MM.1S (cell line): ENCODE measurements around the gene RPL11.

Experiments used
- EZH2 ChIP-seq: fragments of 300-600 bp; sonication (generic); optimal IDR thresholded peaks from 2 replicates; pipeline ENCODE3; 2017; ENCODE audit warnings: low read depth, mild to moderate bottlenecking, antibody characterized with exemption, low read length, mixed read lengths
- TF ChIP-seq, protein P1 (sequence below): fragments of 300-600 bp; sonication (generic); IDR thresholded peaks from 2 replicates; pipeline ENCODE4 v1.5.1; 2016; ENCODE audit warnings: antibody characterized with exemption, low read length, mixed read lengths

DNA sequence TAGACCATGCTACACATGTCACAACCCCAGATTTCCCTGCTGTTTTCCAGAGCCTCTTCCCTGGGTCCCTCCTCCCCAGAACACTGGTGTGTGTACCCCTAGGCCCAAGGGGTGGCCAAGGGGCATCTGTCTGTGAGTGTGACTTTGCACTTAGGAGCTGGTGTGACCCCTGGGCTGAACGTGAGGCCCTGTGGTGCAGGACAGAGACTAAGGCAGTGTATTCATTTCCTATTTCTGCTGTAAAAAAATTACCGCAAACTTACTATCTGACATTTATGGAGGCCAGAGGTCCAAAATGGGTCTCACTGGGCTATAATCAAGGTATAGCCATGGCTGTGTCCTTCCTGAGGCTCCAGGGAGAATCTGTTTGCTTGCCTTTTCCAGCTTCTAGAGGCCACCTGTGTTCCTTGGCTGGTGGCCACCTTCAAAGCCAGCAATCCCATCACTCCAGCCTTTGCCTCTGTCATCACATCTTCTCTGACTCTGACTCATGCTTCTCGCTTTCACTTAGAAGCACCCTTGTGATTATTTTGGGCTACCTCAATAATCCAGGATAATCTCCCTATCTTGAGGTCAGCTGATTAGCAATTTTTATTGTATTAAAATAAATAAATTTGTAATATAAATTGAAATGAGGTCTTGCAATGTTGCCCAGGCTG is 27.7 kb downstream of the RPL11 start:
- TF ChIP-seq, protein P1, sequence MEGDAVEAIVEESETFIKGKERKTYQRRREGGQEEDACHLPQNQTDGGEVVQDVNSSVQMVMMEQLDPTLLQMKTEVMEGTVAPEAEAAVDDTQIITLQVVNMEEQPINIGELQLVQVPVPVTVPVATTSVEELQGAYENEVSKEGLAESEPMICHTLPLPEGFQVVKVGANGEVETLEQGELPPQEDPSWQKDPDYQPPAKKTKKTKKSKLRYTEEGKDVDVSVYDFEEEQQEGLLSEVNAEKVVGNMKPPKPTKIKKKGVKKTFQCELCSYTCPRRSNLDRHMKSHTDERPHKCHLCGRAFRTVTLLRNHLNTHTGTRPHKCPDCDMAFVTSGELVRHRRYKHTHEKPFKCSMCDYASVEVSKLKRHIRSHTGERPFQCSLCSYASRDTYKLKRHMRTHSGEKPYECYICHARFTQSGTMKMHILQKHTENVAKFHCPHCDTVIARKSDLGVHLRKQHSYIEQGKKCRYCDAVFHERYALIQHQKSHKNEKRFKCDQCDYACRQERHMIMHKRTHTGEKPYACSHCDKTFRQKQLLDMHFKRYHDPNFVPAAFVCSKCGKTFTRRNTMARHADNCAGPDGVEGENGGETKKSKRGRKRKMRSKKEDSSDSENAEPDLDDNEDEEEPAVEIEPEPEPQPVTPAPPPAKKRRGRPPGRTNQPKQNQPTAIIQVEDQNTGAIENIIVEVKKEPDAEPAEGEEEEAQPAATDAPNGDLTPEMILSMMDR, result no peak
- TF ChIP-seq EZH2, result no peak
